ENCODE measurements around the gene ACAP2.

- TF ChIP-seq BHLHE40 (IDR thresholded peaks at IDR 0.05; ENCODE audit: borderline replicate concordance): no peak
- TF ChIP-seq SUZ12 (IDR thresholded peaks at IDR 0.05): no peak
- no peak for TF ChIP-seq SP1 (IDR thresholded peaks at IDR 0.05)
- no peak for TF ChIP-seq FOXM1 (IDR thresholded peaks at IDR 0.05; ENCODE audit: borderline replicate concordance)
- TF ChIP-seq HDGF (IDR thresholded peaks at IDR 0.05; ENCODE audit: borderline replicate concordance): no peak
Measured at GRCh38 chr3:195266428-195266827, 176.4 kb downstream of the ACAP2 start.

Data from HEK293T (cell line).